CD14-positive monocyte (primary cell): ENCODE data around the gene BATF2. TPM values are rescaled to one million over a fixed set of nuclear protein-coding genes. Genes with fewer than 3 reads are reported as not detected.

Experiments
- DNase-seq, 3 donors: peaks; one replicate each; pipeline ENCODE4 v3.0.0-alpha.2; 2011 to 2022
- H2AFZ ChIP-seq: 2 replicates; pipeline ENCODE4 v1.6.0; 2012; ENCODE audit warnings: mild to moderate bottlenecking, low read depth, low read length, inconsistent platforms; ENCODE audit not compliant: insufficient read depth, poor library complexity, severe bottlenecking
- H3K27ac ChIP-seq, 2 donors: 1 replicate in 1 of 2; 2 replicates in 1 of 2; pipeline ENCODE4 v1.5.1; 2012 to 2013; ENCODE audit warnings: low read length in 2 of 2, control low read depth in 1 of 2, inconsistent platforms in 1 of 2, low read depth in 1 of 2, mild to moderate bottlenecking in 1 of 2
- H3K27me3 ChIP-seq, 2 donors: one replicate each; pipeline versions ENCODE4 v1.6.0 to v1.6.1; 2011 to 2013; ENCODE audit warnings: low read length in 2 of 2; ENCODE audit not compliant: control insufficient read depth in 2 of 2, insufficient read depth in 2 of 2
- H3K36me3 ChIP-seq, 2 donors: replicated peaks in 1 of 2; 1 replicate in 1 of 2; 2 replicates in 1 of 2; pipeline versions ENCODE4 v1.5.1 to v1.6.1; 2012 to 2013; ENCODE audit warnings: low read length in 2 of 2, control low read depth in 1 of 2, inconsistent platforms in 1 of 2, mild to moderate bottlenecking in 1 of 2; ENCODE audit not compliant: insufficient read depth in 2 of 2, control insufficient read depth in 1 of 2
- H3K4me1 ChIP-seq, 2 donors: 1 replicate in 1 of 2; 2 replicates in 1 of 2; pipeline versions ENCODE4 v1.5.1 to v1.6.1; 2012 to 2013; ENCODE audit warnings: low read length in 2 of 2, control low read depth in 1 of 2, inconsistent platforms in 1 of 2, mild to moderate bottlenecking in 1 of 2, moderate library complexity in 1 of 2; ENCODE audit not compliant: insufficient read depth in 2 of 2, control insufficient read depth in 1 of 2
- H3K4me2 ChIP-seq: replicated peaks from 2 replicates; pipeline ENCODE3; 2012; ENCODE audit warnings: low read length, moderate library complexity, mild to moderate bottlenecking; ENCODE audit not compliant: poor library complexity, severe bottlenecking; ENCODE audit errors: extremely low read depth
- H3K4me3 ChIP-seq, 3 experiments: fragments of 200-600 bp in 1 of 3; sonication (generic) in 1 of 3; replicated peaks in 1 of 3; 1 replicate in 2 of 3; 2 replicates in 1 of 3; pipeline ENCODE4 v1.5.1; 2011 to 2013; ENCODE audit warnings: low read length in 3 of 3, mild to moderate bottlenecking in 3 of 3, control low read depth in 2 of 3, low read depth in 2 of 3, inconsistent platforms in 1 of 3, moderate library complexity in 1 of 3
- H3K79me2 ChIP-seq: 2 replicates; pipeline ENCODE4 v1.6.0; 2012; ENCODE audit warnings: mild to moderate bottlenecking, control low read depth, inconsistent platforms, low read length, moderate library complexity; ENCODE audit not compliant: insufficient read depth
- H3K9ac ChIP-seq: 2 replicates; pipeline ENCODE4 v1.6.0; 2017; ENCODE audit warnings: low read length, mild to moderate bottlenecking; ENCODE audit not compliant: insufficient read depth, poor library complexity, severe bottlenecking
- H3K9me3 ChIP-seq, 2 donors: replicated peaks in 1 of 2; 1 replicate in 1 of 2; 2 replicates in 1 of 2; pipeline versions ENCODE4 v1.5.1 to v1.6.1; 2012 to 2013; ENCODE audit warnings: low read length in 2 of 2, control low read depth in 1 of 2; ENCODE audit not compliant: control insufficient read depth in 1 of 2, insufficient read depth in 1 of 2
- H4K20me1 ChIP-seq: 2 replicates; pipeline ENCODE4 v1.6.0; 2012; ENCODE audit warnings: mild to moderate bottlenecking, low read length, control low read depth, moderate library complexity; ENCODE audit not compliant: insufficient read depth
- H3K27ac Mint-ChIP-seq, 7 donors: one replicate each; pipeline ENCODE4 v1.8.0; 2020; ENCODE audit warnings: mild to moderate bottlenecking in 7 of 7, mixed read lengths in 7 of 7, moderate library complexity in 6 of 7, inconsistent platforms in 2 of 7
- H3K27me3 Mint-ChIP-seq, 3 donors: one replicate each; pipeline ENCODE4 v1.8.0; 2021 to 2022; ENCODE audit warnings: low read depth in 3 of 3, mild to moderate bottlenecking in 3 of 3, mixed read lengths in 3 of 3, moderate library complexity in 3 of 3, inconsistent platforms in 1 of 3
- H3K36me3 Mint-ChIP-seq, 2 donors: one replicate each; pipeline ENCODE4 v1.8.0; 2020; ENCODE audit warnings: mixed read lengths in 2 of 2, inconsistent platforms in 1 of 2, mild to moderate bottlenecking in 1 of 2
- H3K4me1 Mint-ChIP-seq: one replicate; pipeline ENCODE4 v1.8.0; 2020; ENCODE audit warnings: mild to moderate bottlenecking, mixed read lengths
- H3K4me3 Mint-ChIP-seq, 2 donors: one replicate each; pipeline ENCODE4 v1.8.0; 2020; ENCODE audit warnings: mild to moderate bottlenecking in 2 of 2, mixed read lengths in 2 of 2, moderate library complexity in 1 of 2
- H3K9me3 Mint-ChIP-seq, 7 donors: one replicate each; pipeline ENCODE4 v1.8.0; 2020 to 2022; ENCODE audit warnings: mixed read lengths in 7 of 7, mild to moderate bottlenecking in 6 of 7, moderate library complexity in 6 of 7, inconsistent platforms in 2 of 7
- WGBS: methylation state at CpG from one replicate; pipeline ENCODE4 v1.1.5; 2013; ENCODE audit warnings: missing lambda C conversion rate; ENCODE audit not compliant: insufficient coverage; 5-methylcytosine and 5-hydroxymethylcytosine counted together
- intact Hi-C, 2 donors: fragments of 100-400 bp; cut with micrococcal nuclease; formaldehyde crosslinking; loops; one replicate each; pipeline versions ENCODE4 v1.15.0 to v1.15.1; 2023
- polyA plus RNA-seq, 3 donors: library from polyadenylated mRNA; depleted of rRNA in 1 of 3; unstranded in 2 of 3; stranded (reverse) in 1 of 3; fragments of 300-500 nt in 2 of 3; fragments of >200 nt in 1 of 3; fragmentation: Illumina TruSeq in 2 of 3; gene quantifications; 1 replicate in 2 of 3; 2 replicates in 1 of 3; pipeline ENCODE4 v1.2.3, GENCODE V29; 2012 to 2021
- TF ChIP-seq, protein P1 (sequence below): fragments of 200-600 bp; IDR thresholded peaks from one replicate; pipeline ENCODE4 v1.8.0; 2022; ENCODE audit warnings: antibody characterized with exemption, mild to moderate bottlenecking

The BATF2 gene
- polyA plus RNA-seq, 3 donors = 0.97 to 1.7 (median 1.1) TPM

DNA sequence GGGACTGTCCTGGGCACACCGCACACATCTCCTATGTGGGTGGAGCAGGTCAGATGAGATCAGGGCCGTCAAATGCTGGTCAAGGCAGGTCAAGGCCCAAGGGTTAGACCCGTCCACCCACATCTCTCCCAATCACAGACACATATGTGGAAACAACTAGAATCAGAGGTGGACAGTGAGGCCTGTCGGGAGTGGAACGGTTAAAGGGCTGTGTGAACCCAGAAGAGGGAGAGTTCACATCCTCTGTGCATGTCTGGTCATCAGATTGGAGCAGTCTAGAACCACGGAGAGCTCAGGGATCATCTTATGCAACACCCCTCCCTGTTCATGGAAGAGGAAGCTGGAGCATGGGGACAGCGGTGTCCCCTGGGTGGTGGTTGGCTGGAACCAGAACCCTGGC is 23.1 kb upstream of the BATF2 start:
- H4K20me1 ChIP-seq = peaks cover 10% of the 10 kb centered on the region
- H3K9ac ChIP-seq = no peak overlapping the region
- H3K4me1 ChIP-seq = peaks cover 12 to 23% of the 10 kb centered on the region in 2 donors
- Mint-ChIP-seq H3K9me3 (peaks cover 0 to 6% (median 0%) of the 10 kb centered on the region in 7 donors), H3K36me3 (peaks cover 34 to 53% of the 10 kb centered on the region in 2 donors), H3K4me1 (peaks cover 38% of the 10 kb centered on the region), H3K4me3 (no peak overlapping the region), H3K27ac (peak overlapping the region in 1 of 7 donors; percentile 43), H3K27me3 (no peaks in the 10 kb centered on the region)
- DNase-seq = no peak
- H3K79me2 ChIP-seq = peaks cover 30% of the 10 kb centered on the region
- intact Hi-C loops = loop anchor here in 1 of 2 donors (10.0 kb wide), 2 partner anchors 175 to 555 kb away; partner anchors contain the start of genes CDC42BPG, EHBP1L1, FAM89B and ZNRD2
- H3K9me3 ChIP-seq = no peaks in the 10 kb centered on the region
- no peak overlapping the region for H3K27ac ChIP-seq
- H3K4me2 ChIP-seq = no peak overlapping the region
- TF ChIP-seq, protein P1, sequence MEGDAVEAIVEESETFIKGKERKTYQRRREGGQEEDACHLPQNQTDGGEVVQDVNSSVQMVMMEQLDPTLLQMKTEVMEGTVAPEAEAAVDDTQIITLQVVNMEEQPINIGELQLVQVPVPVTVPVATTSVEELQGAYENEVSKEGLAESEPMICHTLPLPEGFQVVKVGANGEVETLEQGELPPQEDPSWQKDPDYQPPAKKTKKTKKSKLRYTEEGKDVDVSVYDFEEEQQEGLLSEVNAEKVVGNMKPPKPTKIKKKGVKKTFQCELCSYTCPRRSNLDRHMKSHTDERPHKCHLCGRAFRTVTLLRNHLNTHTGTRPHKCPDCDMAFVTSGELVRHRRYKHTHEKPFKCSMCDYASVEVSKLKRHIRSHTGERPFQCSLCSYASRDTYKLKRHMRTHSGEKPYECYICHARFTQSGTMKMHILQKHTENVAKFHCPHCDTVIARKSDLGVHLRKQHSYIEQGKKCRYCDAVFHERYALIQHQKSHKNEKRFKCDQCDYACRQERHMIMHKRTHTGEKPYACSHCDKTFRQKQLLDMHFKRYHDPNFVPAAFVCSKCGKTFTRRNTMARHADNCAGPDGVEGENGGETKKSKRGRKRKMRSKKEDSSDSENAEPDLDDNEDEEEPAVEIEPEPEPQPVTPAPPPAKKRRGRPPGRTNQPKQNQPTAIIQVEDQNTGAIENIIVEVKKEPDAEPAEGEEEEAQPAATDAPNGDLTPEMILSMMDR = no peak
- no peak overlapping the region for H3K4me3 ChIP-seq
- no peaks in the 10 kb centered on the region for H3K27me3 ChIP-seq
- WGBS = no CpG with 5 or more reads among the region's 7 CpGs
- H2AFZ ChIP-seq = no peak overlapping the region
- peaks cover 22 to 40% of the 10 kb centered on the region in 2 donors for H3K36me3 ChIP-seq

DNA sequence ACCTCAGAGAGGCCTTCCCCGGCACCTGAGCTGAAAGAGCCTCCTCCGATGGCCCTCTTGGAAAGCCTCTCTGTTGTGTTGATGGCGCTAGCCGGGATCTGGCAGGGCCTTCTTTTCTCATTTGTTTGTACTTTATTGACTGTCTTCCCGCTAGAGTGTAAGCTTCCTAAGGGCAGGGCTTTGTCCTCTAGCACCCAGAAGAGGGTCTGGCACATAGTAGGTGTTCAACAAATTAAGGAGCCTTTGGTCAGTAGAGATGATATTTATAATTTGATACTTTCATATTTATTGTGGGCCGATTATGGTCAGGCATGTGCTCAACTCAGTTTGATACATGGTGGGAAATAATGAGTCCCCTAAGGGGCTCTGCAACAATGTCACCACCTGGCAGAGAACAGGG is 21.2 kb upstream of the BATF2 start:
- peaks cover 22 to 40% of the 10 kb centered on the region in 2 donors for H3K36me3 ChIP-seq
- no peak overlapping the region for H3K4me2 ChIP-seq
- H3K27me3 ChIP-seq = no peaks in the 10 kb centered on the region
- WGBS = 100% methylated on average over 2 of the region's 6 CpGs
- Mint-ChIP-seq H3K9me3 (peaks cover 0 to 9% (median 0%) of the 10 kb centered on the region in 7 donors), H3K4me1 (peaks cover 44% of the 10 kb centered on the region), H3K27ac (peak overlapping the region in 1 of 7 donors; percentile 50), H3K4me3 (no peak overlapping the region), H3K36me3 (peaks cover 34 to 53% of the 10 kb centered on the region in 2 donors), H3K27me3 (no peaks in the 10 kb centered on the region)
- peaks cover 37% of the 10 kb centered on the region for H3K79me2 ChIP-seq
- peaks cover 20 to 40% of the 10 kb centered on the region in 2 donors for H3K4me1 ChIP-seq
- intact Hi-C loops = loop anchor here in 1 of 2 donors (10.0 kb wide), 1 partner anchor 173 kb away; the partner anchor contains the start of gene CDC42BPG
- H4K20me1 ChIP-seq = peaks cover 10% of the 10 kb centered on the region
- H3K27ac ChIP-seq = no peak overlapping the region
- DNase-seq = no peak
- H3K4me3 ChIP-seq = no peak overlapping the region
- TF ChIP-seq, protein P1 = no peak
- H2AFZ ChIP-seq = no peak overlapping the region
- no peaks in the 10 kb centered on the region for H3K9me3 ChIP-seq
- H3K9ac ChIP-seq = no peak overlapping the region
